GM10847 (cell line): ENCODE results near the gene COL4A4.

ENCODE experiments used
- POLR2A ChIP-seq: IDR thresholded peaks from 2 replicates; pipeline ENCODE4 v1.6.1; 2011; ENCODE audit not compliant: insufficient read length; ENCODE audit errors: extremely low read depth

COL4A4 gene

DNA sequence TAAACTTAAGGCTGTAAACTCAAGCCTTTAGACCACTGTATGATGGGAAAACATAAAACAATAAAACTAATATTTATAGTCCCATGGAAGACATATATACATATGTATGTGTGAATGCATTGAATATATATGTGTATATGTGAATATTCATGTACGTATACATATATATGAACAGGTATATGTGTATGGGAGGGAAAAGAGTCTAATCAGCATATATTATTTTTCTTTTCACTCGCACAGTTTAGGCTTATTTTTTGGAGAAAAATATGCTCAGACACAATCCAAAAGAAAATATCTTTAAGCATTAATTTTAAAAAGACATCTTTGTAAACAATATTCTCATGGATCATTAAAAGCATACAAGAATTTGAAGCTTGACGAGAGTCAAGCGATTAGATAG lies 22.7 kb downstream of the COL4A4 start:
- TF ChIP-seq POLR2A = no peak

DNA sequence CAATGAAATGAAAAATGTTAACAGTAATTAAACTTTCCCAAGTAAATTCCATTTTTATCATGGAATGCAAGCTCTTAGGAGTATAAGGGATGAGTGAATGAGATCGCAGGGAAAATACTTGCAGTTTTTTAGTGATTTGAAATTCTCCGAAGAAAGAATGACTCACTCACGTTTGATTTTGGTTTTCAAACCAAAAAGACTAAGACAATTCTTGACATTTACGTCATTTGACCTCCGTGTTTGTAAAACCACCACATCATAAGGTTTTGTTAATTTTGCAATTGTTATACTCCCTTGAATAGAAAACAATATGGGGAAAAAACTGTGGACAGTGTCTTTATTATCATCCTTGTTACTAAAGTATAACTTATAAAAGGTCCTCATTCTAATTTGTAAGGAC lies 29.4 kb downstream of the COL4A4 start:
- TF ChIP-seq POLR2A = no peak

DNA sequence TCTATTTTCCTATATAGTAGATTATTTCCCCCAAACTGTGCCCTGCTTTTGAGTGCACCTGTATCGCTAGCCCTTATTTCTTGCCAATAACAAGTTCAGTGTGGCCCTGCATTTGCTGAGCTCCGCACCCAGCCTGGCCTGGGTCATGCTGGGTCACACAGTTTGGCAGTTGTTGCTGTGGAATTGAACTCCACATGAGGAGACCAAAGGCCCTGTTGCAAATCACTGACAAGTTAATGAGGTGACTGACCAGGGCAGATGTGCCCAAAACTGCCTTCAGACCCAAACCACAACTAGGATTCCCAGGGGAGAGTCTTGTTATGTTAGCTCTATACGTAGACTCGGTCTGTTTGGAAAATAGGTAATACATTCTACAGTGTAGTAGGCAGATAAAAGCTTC lies 31.0 kb downstream of the COL4A4 start:
- TF ChIP-seq POLR2A = no peak

DNA sequence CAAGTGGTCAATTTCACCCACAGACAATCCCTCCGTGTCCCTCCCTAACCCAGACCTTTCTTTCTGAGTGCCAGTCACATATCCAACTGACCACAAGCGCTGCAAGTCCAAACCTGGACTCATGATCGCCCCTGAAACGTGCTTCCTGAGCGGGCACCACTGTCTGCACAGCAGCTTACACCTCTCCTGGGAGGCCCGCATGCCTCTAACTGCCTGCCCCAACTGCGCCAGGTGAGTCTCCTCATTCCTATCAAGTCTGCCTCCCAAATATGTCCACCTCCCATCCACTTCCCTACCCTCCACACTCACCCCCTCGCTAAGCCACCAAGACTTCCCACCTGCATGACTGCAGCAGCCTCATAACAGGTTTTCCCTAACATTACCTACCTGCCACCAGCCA lies 33.4 kb downstream of the COL4A4 start:
- TF ChIP-seq POLR2A = no peak

DNA sequence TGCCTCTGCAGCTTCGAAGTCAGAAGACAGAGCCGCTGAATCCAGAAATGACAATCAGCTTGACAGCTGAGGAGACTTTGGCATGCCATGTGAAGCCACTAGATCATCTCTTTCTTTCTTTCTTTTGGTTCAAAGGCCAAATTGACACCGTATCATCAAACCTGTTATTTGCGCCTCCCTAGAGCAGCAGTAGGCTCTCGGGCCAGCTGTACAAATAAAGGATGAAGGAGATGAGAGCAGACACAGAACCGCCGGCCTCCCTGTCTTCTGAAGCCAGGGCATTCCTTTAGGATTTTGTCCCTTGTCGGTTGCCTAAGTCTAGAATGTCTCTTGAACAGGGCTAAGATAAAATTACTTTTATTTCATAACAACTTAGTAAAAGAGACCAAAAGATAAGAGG lies 36.8 kb downstream of the COL4A4 start:
- TF ChIP-seq POLR2A = no peak

DNA sequence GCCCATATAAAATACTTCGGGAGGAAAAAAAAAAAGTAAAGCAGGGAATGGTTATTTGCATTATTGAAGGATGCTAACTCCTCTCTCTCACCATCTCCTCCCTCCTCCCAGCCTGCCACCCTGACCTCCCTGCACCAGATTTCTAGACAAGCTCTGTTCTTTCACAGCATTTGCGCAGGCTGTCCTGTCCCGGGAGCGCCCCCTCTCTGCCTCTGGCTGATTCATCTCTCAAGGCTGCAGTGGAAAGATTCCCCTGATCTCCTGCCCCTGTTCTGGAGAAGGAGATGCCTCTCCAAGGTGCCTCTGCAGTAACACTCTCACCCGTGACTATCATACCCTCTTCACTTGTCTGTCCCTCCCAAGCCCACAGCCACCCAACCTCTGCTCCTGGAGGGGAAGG lies 38.5 kb downstream of the COL4A4 start:
- no peak for TF ChIP-seq POLR2A

DNA sequence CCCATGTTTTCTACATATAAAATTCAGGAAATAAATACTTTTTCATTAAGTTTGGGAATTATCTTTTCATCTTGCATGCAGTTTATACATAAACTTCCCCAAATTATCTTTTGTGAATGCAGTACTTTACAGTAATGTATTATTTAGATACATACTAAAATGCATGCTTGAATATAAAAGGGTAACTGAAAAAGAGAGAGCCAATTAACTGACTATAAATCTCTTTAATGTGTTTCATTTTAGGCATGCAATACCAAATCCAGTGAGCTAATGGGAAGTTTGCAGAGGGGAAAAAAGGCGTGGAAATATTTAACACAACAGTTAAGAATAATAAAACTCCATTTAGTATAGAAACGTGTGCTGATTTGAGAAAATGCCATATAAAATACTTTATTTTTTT lies 39.2 kb downstream of the COL4A4 start:
- no peak for TF ChIP-seq POLR2A

DNA sequence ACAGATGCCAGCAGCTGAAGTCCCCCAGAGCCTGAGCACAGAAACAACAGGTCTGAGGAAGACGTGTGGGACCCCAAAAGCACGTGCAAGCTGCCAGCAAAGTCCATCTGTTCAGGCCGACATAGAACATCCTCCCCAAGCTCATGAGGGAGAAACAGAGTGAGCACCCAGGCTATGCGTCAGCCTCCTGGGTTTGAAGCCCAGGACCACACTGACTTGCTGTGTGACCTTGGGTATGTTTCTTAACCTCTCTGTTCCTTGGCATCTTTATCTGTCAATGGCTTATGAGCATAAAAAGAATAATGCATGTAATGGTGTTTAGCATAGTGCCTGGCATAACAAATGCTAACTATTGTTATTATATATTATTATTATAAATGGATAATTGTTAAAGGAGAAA lies 40.3 kb downstream of the COL4A4 start:
- TF ChIP-seq POLR2A = no peak

DNA sequence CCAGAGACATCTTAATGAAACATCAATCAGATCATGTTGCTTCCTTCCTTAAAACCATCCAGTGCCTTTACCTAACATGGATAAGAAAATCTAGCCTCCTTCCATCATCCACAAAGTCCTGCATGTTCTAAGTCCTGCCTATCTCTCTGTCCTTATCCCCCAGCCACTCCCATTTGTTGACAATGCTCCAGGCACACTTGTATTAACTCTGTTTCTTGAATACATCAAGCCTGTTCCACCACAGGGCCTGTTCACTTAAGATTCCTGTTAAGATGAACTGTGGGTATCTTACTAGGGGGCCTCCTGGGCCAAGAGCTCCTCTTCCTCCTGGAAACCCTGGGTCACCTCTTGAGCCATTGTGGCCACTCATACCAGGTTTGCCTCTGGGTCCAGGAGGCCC lies 45.7 kb downstream of the COL4A4 start:
- no peak for TF ChIP-seq POLR2A

DNA sequence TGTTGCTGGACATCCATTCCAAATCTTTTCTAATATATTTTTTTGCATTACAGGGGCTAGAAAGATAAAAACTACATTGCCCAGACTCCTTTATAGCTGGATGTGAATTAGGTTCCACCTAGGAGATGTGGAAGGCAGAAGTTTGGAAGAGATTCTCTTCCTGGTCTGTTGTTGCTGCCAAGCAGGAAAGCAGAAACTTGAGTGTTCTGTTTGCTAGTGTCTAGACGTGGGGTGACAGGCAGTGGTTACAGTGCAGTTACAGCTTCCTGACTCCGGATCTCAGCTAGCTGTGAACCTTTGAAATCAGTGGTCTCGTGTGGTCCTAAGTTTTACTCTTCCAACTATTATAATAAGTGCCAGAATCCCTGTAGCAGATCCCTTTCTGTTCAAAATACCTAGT lies 46.2 kb downstream of the COL4A4 start:
- TF ChIP-seq POLR2A = no peak

DNA sequence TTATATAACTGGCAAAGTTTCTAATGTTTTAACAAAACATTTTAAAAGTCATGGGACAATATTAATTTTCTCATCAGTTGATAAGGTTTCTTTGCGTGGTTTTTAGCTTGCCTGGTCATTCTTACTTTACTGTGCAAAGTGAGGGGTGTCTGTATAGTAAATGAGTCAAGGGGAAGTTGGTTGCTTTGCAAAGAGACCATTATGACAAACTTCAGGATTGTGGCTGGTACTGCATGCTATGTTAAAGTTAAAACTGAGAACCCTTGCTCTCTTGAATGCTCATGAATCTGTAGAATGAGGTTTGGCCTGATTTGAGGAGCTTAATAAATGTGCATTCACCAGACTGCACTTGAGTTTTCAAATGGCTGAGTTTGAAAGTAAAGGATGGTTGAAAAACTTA lies 47.0 kb downstream of the COL4A4 start:
- TF ChIP-seq POLR2A = no peak

DNA sequence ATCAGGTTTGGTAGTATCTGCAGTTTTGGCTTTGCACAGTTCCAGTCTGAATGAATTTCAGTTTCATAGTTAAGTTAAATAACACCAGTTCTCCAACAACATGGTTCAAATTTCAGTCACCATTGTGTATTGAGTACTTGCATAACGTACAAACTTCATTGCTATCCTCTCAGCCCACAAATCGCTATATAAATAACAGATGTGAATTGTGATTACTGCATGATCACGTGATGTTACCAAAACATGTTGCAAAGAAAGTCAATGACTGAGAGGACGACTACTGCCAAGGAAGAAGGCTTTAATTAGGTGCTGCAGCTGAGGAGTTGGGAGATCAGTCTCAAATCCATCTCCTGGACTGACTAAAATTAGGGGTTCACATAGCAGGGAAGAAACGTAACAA lies 48.2 kb downstream of the COL4A4 start:
- no peak for TF ChIP-seq POLR2A

DNA sequence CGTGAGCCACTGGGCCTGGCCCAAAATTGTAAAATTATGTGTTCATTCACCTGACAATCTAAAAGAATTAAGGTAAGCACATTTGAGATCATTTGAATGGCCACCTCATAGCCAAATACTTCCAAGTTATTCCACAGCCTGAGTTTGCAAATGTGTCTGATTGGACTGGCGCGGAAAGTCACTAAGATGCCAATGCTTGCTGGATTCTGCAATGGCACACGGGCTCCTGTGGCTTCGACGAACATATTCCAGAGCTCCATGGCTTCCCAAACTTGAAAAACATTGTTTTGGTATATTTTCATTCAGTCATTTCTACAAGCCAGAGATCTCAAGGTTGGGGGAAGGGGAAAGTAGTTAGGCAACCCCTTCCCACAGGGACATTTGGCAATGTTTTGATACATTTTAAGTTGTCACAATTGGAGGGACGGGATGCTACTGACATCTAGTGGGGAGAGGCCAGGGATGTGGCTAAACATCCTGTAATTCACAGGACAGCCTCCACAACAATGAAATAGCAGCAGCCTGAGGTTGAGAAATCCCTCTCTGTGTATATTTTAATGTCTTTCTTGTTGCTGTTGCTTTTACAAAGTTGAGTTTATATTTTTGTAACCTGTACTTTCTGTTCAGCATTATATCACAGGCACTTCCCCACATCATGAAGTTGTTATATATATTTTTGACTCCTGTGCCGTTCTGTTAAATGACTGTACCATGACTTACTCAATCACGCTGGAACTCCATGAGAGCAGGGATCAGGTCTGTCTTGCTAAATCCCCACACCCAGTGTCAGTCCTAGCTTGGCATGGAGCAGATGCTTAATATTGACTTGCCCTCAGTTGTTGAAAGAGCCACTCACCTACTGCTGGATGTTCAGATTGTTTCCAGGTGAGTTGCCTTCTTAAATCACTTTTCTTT lies 56.9 kb downstream of the COL4A4 start:
- no peak for TF ChIP-seq POLR2A

DNA sequence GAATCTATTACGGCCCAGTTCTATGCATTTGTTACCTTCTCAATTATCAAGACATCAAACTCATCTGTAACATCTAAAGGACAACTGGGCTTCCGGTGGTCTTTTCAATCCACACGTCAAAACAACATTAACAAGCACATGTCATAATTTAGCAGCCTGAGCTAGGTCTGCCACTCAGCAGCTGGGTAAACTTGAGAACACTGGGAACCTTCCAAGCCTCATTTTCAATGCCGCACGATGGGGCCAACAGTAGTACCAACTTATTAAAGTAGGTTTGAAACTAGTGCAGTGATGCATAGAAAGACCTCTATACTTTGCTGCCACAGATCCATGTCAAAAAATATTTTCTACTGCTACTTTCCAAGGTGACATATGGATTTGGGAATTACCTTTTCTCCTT lies 60.4 kb downstream of the COL4A4 start:
- no peak for TF ChIP-seq POLR2A

DNA sequence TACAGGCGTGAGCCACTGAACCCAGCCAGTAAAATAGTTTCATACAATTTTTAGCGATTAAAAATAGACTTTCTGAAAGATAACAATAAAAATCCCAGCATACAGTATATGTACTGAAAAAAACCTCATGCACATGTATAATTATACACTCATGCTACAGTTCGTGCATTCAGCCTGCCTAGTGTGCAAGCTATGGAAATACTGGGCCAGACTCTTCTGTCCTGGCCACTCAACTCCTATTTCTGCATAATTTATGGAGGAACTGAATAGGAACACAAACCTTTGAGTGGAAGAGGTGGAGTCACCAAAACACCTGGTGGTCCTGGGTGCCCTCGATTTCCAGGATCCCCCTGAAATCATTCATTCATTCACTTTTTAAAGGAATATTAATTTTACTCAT lies 64.7 kb downstream of the COL4A4 start:
- no peak for TF ChIP-seq POLR2A

DNA sequence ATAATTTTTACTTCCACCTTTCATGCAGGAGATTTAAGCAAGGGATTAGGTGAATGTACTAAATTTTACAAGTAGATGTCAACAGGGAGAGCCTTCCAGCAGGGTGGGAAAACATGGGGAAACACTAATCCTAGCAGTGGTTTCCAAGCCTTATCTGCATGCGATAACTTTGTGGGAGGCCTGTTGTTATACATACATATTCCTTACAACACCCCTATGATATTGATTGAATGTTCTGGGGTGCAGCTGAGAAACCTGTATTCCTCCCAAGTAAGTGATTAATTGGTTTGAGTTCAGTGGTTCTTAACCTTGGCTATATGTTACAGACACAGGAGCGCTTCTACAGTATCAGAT lies 65.9 kb downstream of the COL4A4 start:
- TF ChIP-seq POLR2A = no peak

DNA sequence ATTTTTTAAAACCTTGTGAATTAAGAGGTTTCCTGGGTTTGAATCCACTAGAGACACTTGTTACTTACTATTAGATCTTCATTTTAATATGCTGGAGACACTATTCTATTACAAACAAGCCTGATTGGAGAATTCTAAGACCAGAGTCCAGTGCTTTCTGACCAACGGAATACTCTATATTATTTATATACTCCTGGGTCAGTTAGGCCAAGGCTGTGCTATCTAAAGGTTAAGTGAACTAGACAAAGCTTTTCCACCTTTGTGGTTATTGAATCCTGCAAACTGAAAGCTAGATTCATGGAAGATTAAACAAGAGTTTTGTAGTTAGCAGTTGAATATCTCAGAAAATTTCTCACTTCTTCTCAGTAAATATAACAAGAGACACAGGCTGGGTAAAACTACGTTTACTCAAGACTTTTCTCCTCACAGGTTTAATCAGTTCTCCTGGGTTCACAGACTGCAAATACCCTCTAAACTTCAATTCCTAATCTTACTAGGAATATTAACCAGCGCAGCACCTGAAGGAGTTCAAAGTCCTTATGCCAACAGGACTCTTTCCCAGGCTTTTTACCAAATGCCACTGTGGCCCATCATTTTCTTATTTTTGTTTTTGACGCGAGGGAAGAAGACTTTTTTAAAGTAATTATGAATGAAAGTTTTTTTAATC lies 66.4 kb downstream of the COL4A4 start:
- TF ChIP-seq POLR2A = no peak
